ENCODE data around the gene FBRS. TPM values are rescaled to one million over a fixed set of nuclear protein-coding genes. Genes with fewer than 3 reads are reported as not detected.

The FBRS gene
- total RNA-seq, 1 donor from 2014 or later = 91.1 TPM

DNA sequence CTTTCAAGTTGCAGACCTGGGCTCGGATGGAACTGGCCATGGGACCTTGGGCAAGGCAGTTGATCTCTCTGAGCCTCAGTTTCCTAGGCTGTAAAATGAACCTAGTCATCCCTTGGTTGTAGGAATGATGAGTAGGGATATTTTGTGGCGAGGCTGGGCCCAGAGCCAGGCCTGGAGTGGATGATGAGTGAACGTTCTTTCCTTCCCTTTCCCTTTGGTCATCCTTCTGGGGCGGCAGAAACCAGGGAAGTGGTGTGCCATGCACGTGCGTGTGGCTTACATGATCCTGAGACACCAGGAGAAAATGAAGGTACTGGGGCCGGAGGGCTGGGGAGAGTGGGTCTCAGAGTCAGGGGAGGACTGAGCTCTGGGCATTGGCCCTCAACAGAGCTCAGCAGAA lies 8.4 kb downstream of the FBRS start:
- no peaks in the 10 kb centered on the region for H3K27me3 Mint-ChIP-seq
- H3K27ac Mint-ChIP-seq = no peak overlapping the region
- peaks cover 23% of the 10 kb centered on the region for H3K36me3 Mint-ChIP-seq (ENCODE audit: insufficient read depth)
- no peak for DNase-seq (ENCODE audit: low spot score, unreplicated experiment)
- no peak overlapping the region for H3K4me3 Mint-ChIP-seq (ENCODE audit: low read depth)
- H3K9me3 Mint-ChIP-seq (ENCODE audit: low read depth) = no peaks in the 10 kb centered on the region
- H3K4me1 Mint-ChIP-seq (ENCODE audit: low read depth) = no peaks in the 10 kb centered on the region
- no peak for TF ChIP-seq CTCF (IDR thresholded peaks at IDR 0.05; ENCODE audit: unreplicated experiment)

- Mint-ChIP-seq H3K4me3 (ENCODE audit: low read depth) (no peak overlapping the region), H3K36me3 (ENCODE audit: insufficient read depth) (peaks cover 23% of the 10 kb centered on the region), H3K27ac (no peak overlapping the region), H3K4me1 (ENCODE audit: low read depth) (no peaks in the 10 kb centered on the region), H3K27me3 (no peaks in the 10 kb centered on the region), H3K9me3 (ENCODE audit: low read depth) (no peaks in the 10 kb centered on the region)
- DNase-seq (ENCODE audit: low spot score, unreplicated experiment) = no peak
- TF ChIP-seq CTCF (IDR thresholded peaks at IDR 0.05; ENCODE audit: unreplicated experiment) = no peak
Observed at GRCh38 chr16:30667361-30667905, 9.2 kb downstream of the FBRS start.

- H3K4me1 Mint-ChIP-seq (ENCODE audit: low read depth) = no peaks in the 10 kb centered on the region
Observed at GRCh38 chr16:30668393-30668792, 10.2 kb downstream of the FBRS start.

GRCh38 chr16:30669026-30669902 lies 11.0 kb downstream of the FBRS start:
- H3K27ac Mint-ChIP-seq = no peak overlapping the region
- TF ChIP-seq CTCF (IDR thresholded peaks at IDR 0.05; ENCODE audit: unreplicated experiment) = no peak
- no peak for DNase-seq (ENCODE audit: low spot score, unreplicated experiment)
- H3K36me3 Mint-ChIP-seq (ENCODE audit: insufficient read depth) = peaks cover 16% of the 10 kb centered on the region
- no peaks in the 10 kb centered on the region for H3K4me1 Mint-ChIP-seq (ENCODE audit: low read depth)
- H3K9me3 Mint-ChIP-seq (ENCODE audit: low read depth) = no peaks in the 10 kb centered on the region
- H3K4me3 Mint-ChIP-seq (ENCODE audit: low read depth) = no peak overlapping the region
- H3K27me3 Mint-ChIP-seq = no peaks in the 10 kb centered on the region

More at GRCh38 chr16:30668393-30668792, 10.2 kb downstream of the FBRS start:
- no peak overlapping the region for H3K4me3 Mint-ChIP-seq (ENCODE audit: low read depth)
- H3K27me3 Mint-ChIP-seq = no peaks in the 10 kb centered on the region
- DNase-seq (ENCODE audit: low spot score, unreplicated experiment) = no peak
- no peak for TF ChIP-seq CTCF (IDR thresholded peaks at IDR 0.05; ENCODE audit: unreplicated experiment)
- no peak overlapping the region for H3K27ac Mint-ChIP-seq
- H3K36me3 Mint-ChIP-seq (ENCODE audit: insufficient read depth) = peaks cover 19% of the 10 kb centered on the region
- no peaks in the 10 kb centered on the region for H3K9me3 Mint-ChIP-seq (ENCODE audit: low read depth)

GRCh38 chr16:30669903-30670824 lies 11.9 kb downstream of the FBRS start:
- Mint-ChIP-seq H3K4me3 (ENCODE audit: low read depth) (no peak overlapping the region), H3K36me3 (ENCODE audit: insufficient read depth) (peaks cover 14% of the 10 kb centered on the region), H3K27ac (no peak overlapping the region), H3K9me3 (ENCODE audit: low read depth) (no peaks in the 10 kb centered on the region), H3K4me1 (ENCODE audit: low read depth) (no peaks in the 10 kb centered on the region), H3K27me3 (no peaks in the 10 kb centered on the region)
- no peak for TF ChIP-seq CTCF (IDR thresholded peaks at IDR 0.05; ENCODE audit: unreplicated experiment)
- DNase-seq (ENCODE audit: low spot score, unreplicated experiment) = no peak

All from progenitor cell of endocrine pancreas (in vitro differentiated cells).